Measurements from ENCODE around the gene FNDC3B.

Gene FNDC3B

GRCh38 chr3:172303941-172304558 is 264.7 kb downstream of the FNDC3B start:
- TF ChIP-seq CTCF (IDR thresholded peaks at IDR 0.05) = no peak

DNA sequence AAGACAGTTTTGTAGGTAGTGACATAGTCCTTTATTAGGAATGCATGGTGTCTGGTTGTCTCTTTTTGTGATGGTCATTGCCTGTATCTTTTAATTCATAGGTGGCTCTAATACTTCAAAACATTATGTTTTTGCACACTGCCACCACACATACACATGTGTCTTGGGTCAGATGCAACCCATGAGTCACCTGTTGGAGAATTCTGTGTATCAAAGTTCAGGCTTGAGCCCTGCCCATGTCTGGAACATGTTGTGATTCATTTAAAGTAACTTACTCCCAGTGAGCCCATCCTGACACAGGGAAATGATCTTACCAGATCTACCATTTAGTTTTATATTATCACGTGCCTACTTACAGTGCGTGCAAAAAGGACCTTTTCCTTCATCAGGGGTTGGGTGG is 266.2 kb downstream of the FNDC3B start:
- TF ChIP-seq CTCF (IDR thresholded peaks at IDR 0.05) = no peak

- TF ChIP-seq CTCF (IDR thresholded peaks at IDR 0.05) = no peak
These were observed 266.6 kb downstream of the FNDC3B start for GRCh38 chr3:172305974-172306373.

DNA sequence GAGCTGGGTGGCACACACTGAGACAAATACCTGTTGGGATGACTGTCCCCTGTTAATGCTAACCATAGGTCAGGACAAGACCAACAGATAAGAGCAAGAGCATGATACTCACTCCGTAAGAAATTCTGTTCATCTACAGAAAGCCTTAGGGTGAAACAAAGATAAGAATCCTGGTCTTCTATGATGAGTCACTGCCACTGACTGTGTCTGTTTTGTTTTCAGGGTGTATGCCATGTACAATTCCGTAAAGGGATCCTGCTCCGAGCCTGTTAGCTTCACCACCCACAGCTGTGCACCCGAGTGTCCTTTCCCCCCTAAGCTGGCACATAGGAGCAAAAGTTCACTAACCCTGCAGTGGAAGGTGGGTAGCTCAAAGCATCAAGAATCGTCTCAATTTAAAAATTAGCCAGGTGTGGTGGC is 267.8 kb downstream of the FNDC3B start:
- TF ChIP-seq CTCF (IDR thresholded peaks at IDR 0.05) = no peak

- no peak for TF ChIP-seq CTCF (IDR thresholded peaks at IDR 0.05)
These were observed 269.7 kb downstream of the FNDC3B start for GRCh38 chr3:172309059-172309458.

- TF ChIP-seq CTCF (IDR thresholded peaks at IDR 0.05) = no peak
These were observed 270.5 kb downstream of the FNDC3B start for GRCh38 chr3:172309741-172310427.

- no peak for TF ChIP-seq CTCF (IDR thresholded peaks at IDR 0.05)
These were observed 271.0 kb downstream of the FNDC3B start for GRCh38 chr3:172310428-172310760.

Measured in LNCAP (cell line).